ENCODE measurements around the gene SNX8. TPM values are rescaled to one million over a fixed set of nuclear protein-coding genes. Genes with fewer than 3 reads are reported as not detected.
A peak's percentile ranks its signal among the peaks of the same experiment; 100 is the strongest.

The SNX8 gene
- total RNA-seq, 6 donors from 2014 or later, result 16.0 to 74.3 (median 41.2) TPM

- TF ChIP-seq POLR2A (IDR thresholded peaks at IDR 0.05) (no peak), CTCF (IDR thresholded peaks at IDR 0.05) (peak in 1 of 6 experiments; percentile 9)
- Histone ChIP-seq H3K36me3 (peaks cover 0 to 18% (median 14%) of the 10 kb centered on the region in 4 donors), H3K9me3 (no peaks in the 10 kb centered on the region), H3K27me3 (no peaks in the 10 kb centered on the region), H3K27ac (peak overlapping the region in 3 of 4 donors; percentile 76 to 85 (median 76)), H3K4me1 (peaks cover 8 to 48% (median 30%) of the 10 kb centered on the region in 4 donors), H3K4me3 (peak overlapping the region; percentile 84 to 100 (median 92))
- ATAC-seq (ENCODE audit: low FRiP score in 2 of 2), result no peak
- WGBS, 2 donors, result 35 to 40% methylated on average over 21 of the region's 21 CpGs
- no peak for DNase-seq
Measured at GRCh38 chr7:2242541-2243429, 71.5 kb downstream of the SNX8 start.

- H3K36me3 ChIP-seq, result peaks cover 0 to 23% (median 15%) of the 10 kb centered on the region in 4 donors
Measured at GRCh38 chr7:2241580-2242540, 72.4 kb downstream of the SNX8 start, which contains the start of the genes MRM2 and NUDT1. Gene MRM2 (minus strand): TSS chr7:2242205. CDS start chr7:2242169, 36 bp downstream. Gene NUDT1 (plus strand): TSS chr7:2242226. CDS start chr7:2244575, 2,349 bp downstream.

GRCh38 chr7:2239242-2239641, 75.0 kb downstream of the SNX8 start:
- peaks cover 0 to 40% (median 25%) of the 10 kb centered on the region in 4 donors for H3K36me3 ChIP-seq
- 97% methylated on average over 17 of the region's 17 CpGs for WGBS, 2 donors
- no peak for TF ChIP-seq EP300 (IDR thresholded peaks at IDR 0.05)
- TF ChIP-seq POLR2A (IDR thresholded peaks at IDR 0.05), result no peak
- no peak for TF ChIP-seq POLR2AphosphoS5 (IDR thresholded peaks at IDR 0.05)
- TF ChIP-seq CTCF (IDR thresholded peaks at IDR 0.05), result no peak

More at GRCh38 chr7:2241580-2242540, 72.4 kb downstream of the SNX8 start, which contains the start of the genes MRM2 and NUDT1:
- Histone ChIP-seq H3K4me1 (peaks cover 8 to 51% (median 32%) of the 10 kb centered on the region in 4 donors), H3K27ac (peak within 1 kb of the TSS; percentile 76 to 85 (median 78)), H3K27me3 (no peaks in the 10 kb centered on the region), H3K9me3 (no peaks in the 10 kb centered on the region), H3K4me3 (peak within 1 kb of the TSS; percentile 84 to 100 (median 92))
- DNase-seq (peak; percentile 87 to 97), ATAC-seq (ENCODE audit: low FRiP score in 2 of 2) (peak; percentile 88 to 95)
- TF ChIP-seq EP300 (IDR thresholded peaks at IDR 0.05) (no peak), CTCF (IDR thresholded peaks at IDR 0.05) (no peak), POLR2AphosphoS5 (IDR thresholded peaks at IDR 0.05) (peak; percentile 86 to 88), POLR2A (IDR thresholded peaks at IDR 0.05) (peak in 2 of 4 donors; percentile 49 to 83)
- WGBS, 2 donors, result 0 to 2% methylated on average over 21 to 52 of the region's 81 CpGs

GRCh38 chr7:2237109-2237602, 77.1 kb downstream of the SNX8 start:
- H3K4me3 ChIP-seq, result no peak overlapping the region
- WGBS, 2 donors, result 55 to 69% methylated on average over 12 of the region's 12 CpGs
- H3K9me3 ChIP-seq, result no peaks in the 10 kb centered on the region
- TF ChIP-seq POLR2AphosphoS5 (IDR thresholded peaks at IDR 0.05) (peak; percentile 36 to 52), EP300 (IDR thresholded peaks at IDR 0.05) (peak in 1 of 4 donors; percentile 60), POLR2A (IDR thresholded peaks at IDR 0.05) (peak in 1 of 4 donors; percentile 53), CTCF (IDR thresholded peaks at IDR 0.05) (no peak)
- DNase-seq (peak in 1 of 2 donors; percentile 93), ATAC-seq (ENCODE audit: low FRiP score in 2 of 2) (peak; percentile 59 to 75)
- H3K27ac ChIP-seq, result peak overlapping the region; percentile 68 to 87 (median 76)
- H3K36me3 ChIP-seq, result peaks cover 0 to 42% (median 25%) of the 10 kb centered on the region in 4 donors
- H3K4me1 ChIP-seq, result peaks cover 12 to 41% (median 25%) of the 10 kb centered on the region in 4 donors
- H3K27me3 ChIP-seq, result no peaks in the 10 kb centered on the region

More at GRCh38 chr7:2239242-2239641, 75.0 kb downstream of the SNX8 start:
- Histone ChIP-seq H3K27ac (no peak overlapping the region), H3K9me3 (no peaks in the 10 kb centered on the region), H3K4me1 (peaks cover 8 to 41% (median 24%) of the 10 kb centered on the region in 4 donors), H3K27me3 (no peaks in the 10 kb centered on the region), H3K4me3 (no peak overlapping the region)
- ATAC-seq (ENCODE audit: low FRiP score in 2 of 2), result no peak
- peak in 1 of 2 donors; percentile 60 for DNase-seq
